Endothelial cell of umbilical vein (primary cell): Measurements from ENCODE around the gene GPR107. TPM values are rescaled to one million over a fixed set of nuclear protein-coding genes. Genes with fewer than 3 reads are reported as not detected.

ENCODE experiments used
- BruUV-seq: library from RNA; stranded (reverse); fragments of 400-500 nt; replicated peaks from 2 replicates; lab custom pipeline; 2021; lab: Mats Ljungman, UMichigan
- CTCF ChIA-PET: fragments of 300-600, 350-600 bp; sonication (Branson Sonifier 250); formaldehyde crosslinking; loops from one replicate; lab custom pipeline; 2021; ENCODE audit warnings: antibody characterized with exemption, inconsistent platforms; lab: Charles Lee
- POLR2A ChIA-PET: fragments of 300-600, 350-600 bp; sonication (Branson Sonifier 250); formaldehyde crosslinking; loops from one replicate; lab custom pipeline; 2021; ENCODE audit warnings: antibody characterized with exemption, inconsistent platforms; lab: Charles Lee
- DNase-seq: peaks from one replicate; pipeline ENCODE4 v3.0.0-alpha.2; 2011; ENCODE audit warnings: low read depth, low spot score
- FAIRE-seq: peaks from 2 replicates; lab custom pipeline; 2011; peaks lifted over from hg19 to GRCh38; lab: Jason Lieb, UNC
- H2AFZ ChIP-seq: 2 replicates; pipeline ENCODE4 v1.6.0; 2012; ENCODE audit warnings: low read depth, low read length, control low read depth, inconsistent platforms
- H3K27ac ChIP-seq: 2 replicates; pipeline ENCODE4 v1.5.1; 2011; ENCODE audit warnings: low read depth, mild to moderate bottlenecking, control low read depth, low read length, moderate library complexity; ENCODE audit not compliant: insufficient read depth
- H3K27me3 ChIP-seq, 2 experiments: 2 replicates each; pipeline versions ENCODE4 v1.6.0 to v1.6.1; 2011; ENCODE audit warnings: low read length in 2 of 2, mixed read lengths in 1 of 2; ENCODE audit not compliant: control insufficient read depth in 2 of 2, insufficient read depth in 2 of 2
- H3K36me3 ChIP-seq, 2 experiments: 2 replicates in 1 of 2; 3 replicates in 1 of 2; pipeline ENCODE4 v1.5.1; 2011; ENCODE audit warnings: low read length in 2 of 2, mild to moderate bottlenecking in 1 of 2, moderate library complexity in 1 of 2; ENCODE audit not compliant: control insufficient read depth in 2 of 2, insufficient read depth in 2 of 2; ENCODE audit errors: extremely low read depth in 1 of 2
- H3K4me1 ChIP-seq: 3 replicates; pipeline ENCODE4 v1.5.1; 2011; ENCODE audit warnings: mild to moderate bottlenecking, low read length; ENCODE audit not compliant: control insufficient read depth, insufficient read depth; ENCODE audit errors: extremely low read depth
- H3K4me2 ChIP-seq: 2 replicates; pipeline ENCODE4 v1.6.1; 2011; ENCODE audit warnings: low read length, control low read depth, mixed read lengths; ENCODE audit not compliant: insufficient read depth
- H3K4me3 ChIP-seq, 3 experiments: fragments of 200-600 bp in 1 of 3; sonication (generic), shearing (Covaris generic) in 1 of 3; replicated peaks in 1 of 3; 2 replicates each; pipeline ENCODE4 v1.5.1; 2011 to 2016; ENCODE audit warnings: control low read depth in 3 of 3, low read length in 3 of 3, mild to moderate bottlenecking in 2 of 3, inconsistent platforms in 1 of 3, low read depth in 1 of 3, moderate library complexity in 1 of 3; ENCODE audit not compliant: insufficient read depth in 1 of 3
- H3K79me2 ChIP-seq: 2 replicates; pipeline ENCODE4 v1.6.0; 2012; ENCODE audit warnings: low read length, inconsistent platforms; ENCODE audit not compliant: control insufficient read depth, insufficient read depth
- H3K9ac ChIP-seq: replicated peaks from 2 replicates; pipeline ENCODE3; 2011; ENCODE audit warnings: low read length, control low read depth; ENCODE audit not compliant: insufficient read depth; ENCODE audit errors: extremely low read depth
- H3K9me1 ChIP-seq: replicated peaks from 3 replicates; pipeline ENCODE4 v1.6.0; 2011; ENCODE audit warnings: mild to moderate bottlenecking, low read length; ENCODE audit not compliant: control insufficient read depth, insufficient read depth; ENCODE audit errors: extremely low read depth
- H3K9me3 ChIP-seq: replicated peaks from 2 replicates; pipeline ENCODE4 v1.5.1; 2012; ENCODE audit warnings: low read length, inconsistent platforms; ENCODE audit not compliant: control insufficient read depth, insufficient read depth
- H4K20me1 ChIP-seq: replicated peaks from 2 replicates; pipeline ENCODE3; 2011; ENCODE audit warnings: mild to moderate bottlenecking, low read length; ENCODE audit not compliant: control insufficient read depth, insufficient read depth; ENCODE audit errors: extremely low read depth
- EZH2 ChIP-seq: IDR thresholded peaks from 2 replicates; pipeline ENCODE4 v1.6.1; 2012; ENCODE audit warnings: borderline replicate concordance, low read depth, mild to moderate bottlenecking, moderate library complexity, low read length, inconsistent platforms; ENCODE audit not compliant: severe bottlenecking
- FOS ChIP-seq: IDR thresholded peaks from 2 replicates; pipeline ENCODE4 v1.6.1; 2011; ENCODE audit warnings: mild to moderate bottlenecking, low read length, moderate library complexity, borderline replicate concordance; ENCODE audit not compliant: insufficient read depth
- GATA2 ChIP-seq: IDR thresholded peaks from 2 replicates; pipeline ENCODE4 v1.7.0; 2011; ENCODE audit warnings: low read depth, mild to moderate bottlenecking, moderate library complexity, mixed read lengths, low read length; ENCODE audit not compliant: insufficient read length, insufficient read depth
- JUN ChIP-seq: IDR thresholded peaks from 2 replicates; pipeline ENCODE4 v1.6.1; 2011; ENCODE audit warnings: borderline replicate concordance, low read depth; ENCODE audit not compliant: insufficient read length, insufficient read depth
- MYC ChIP-seq: IDR thresholded peaks from one replicate; pipeline ENCODE4 v1.6.1; 2011; ENCODE audit warnings: mild to moderate bottlenecking, low read depth, low read length
- POLR2A ChIP-seq: IDR thresholded peaks from 2 replicates; pipeline ENCODE4 v1.6.1; 2012; ENCODE audit warnings: low read depth, mild to moderate bottlenecking, control low read depth, low read length
- POLR2AphosphoS5 ChIP-seq: IDR thresholded peaks from 2 replicates; pipeline ENCODE4 v1.6.1; 2012; ENCODE audit warnings: low read depth, mild to moderate bottlenecking, control low read depth, low read length, moderate library complexity; ENCODE audit not compliant: insufficient read depth
- dilution Hi-C: fragments of 300-500 bp; cut with MboI; formaldehyde crosslinking; loops from one replicate; pipeline ENCODE4 v1.15.0; 2019; ENCODE audit warnings: low sequenced_read_pairs; ENCODE audit not compliant: extremely low pct_ligation_motif_present
- intact Hi-C: fragments of 100-400 bp; cut with micrococcal nuclease; formaldehyde crosslinking; loops from one replicate; pipeline ENCODE4 v1.10.0; 2022
- polyA plus RNA-seq, 4 experiments: library from polyadenylated mRNA; depleted of rRNA in 3 of 4; stranded (reverse) in 3 of 4; unstranded in 1 of 4; fragments of >200 nt; gene quantifications; 2 replicates each; pipeline versions ENCODE4 v1.2.1 to v1.2.3, GENCODE V29; 2011 to 2012; ENCODE audit warnings: missing spikeins in 1 of 4
- total RNA-seq: library from RNA; stranded (reverse); gene quantifications from 2 replicates; pipeline ENCODE4 v1.2.3, GENCODE V29; 2021
- TF ChIP-seq, protein P1 (sequence below), 2 donors: IDR thresholded peaks; 1 replicate in 1 of 2; 2 replicates in 1 of 2; pipeline ENCODE4 v1.5.1; 2011; ENCODE audit warnings: low read length in 2 of 2, mild to moderate bottlenecking in 2 of 2, moderate library complexity in 2 of 2, control low read depth in 1 of 2, inconsistent platforms in 1 of 2, low read depth in 1 of 2; ENCODE audit not compliant: insufficient read depth in 1 of 2; ENCODE audit errors: extremely low read depth in 1 of 2
- TF ChIP-seq, protein P2 (sequence below): IDR thresholded peaks from 2 replicates; pipeline ENCODE4 v1.6.1; 2011; ENCODE audit not compliant: insufficient read depth, insufficient read length

The GPR107 gene
- total and polyA plus RNA-seq, 2 donors (not counting 3 experiments of a cell fraction or from before 2014, with no cell fraction given) = 27.2 to 38.9 TPM

DNA sequence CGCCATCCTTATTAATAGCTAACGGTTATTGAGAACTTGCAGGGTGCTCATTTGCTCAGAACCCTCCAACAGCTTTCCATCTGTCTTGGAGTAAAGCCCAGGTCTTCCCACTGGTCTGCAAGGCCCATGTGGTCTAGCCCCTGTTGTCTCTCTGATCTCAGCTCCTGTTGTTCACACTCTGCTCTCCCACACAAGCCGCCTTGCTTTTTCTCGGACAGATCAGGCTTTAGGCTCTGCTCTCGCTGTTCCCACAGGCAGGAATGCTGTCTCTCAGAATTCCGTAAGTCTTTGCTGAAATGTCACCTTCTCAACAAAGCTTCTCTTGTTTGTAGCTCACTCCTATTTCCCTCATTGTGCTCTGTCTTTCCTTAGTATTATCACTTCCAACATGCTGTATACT, 34.3 kb downstream of the GPR107 start:
- no peaks in the 10 kb centered on the region for H3K9me1 ChIP-seq
- TF ChIP-seq MYC = no peak
- no peak for TF ChIP-seq JUN
- TF ChIP-seq, protein P1, sequence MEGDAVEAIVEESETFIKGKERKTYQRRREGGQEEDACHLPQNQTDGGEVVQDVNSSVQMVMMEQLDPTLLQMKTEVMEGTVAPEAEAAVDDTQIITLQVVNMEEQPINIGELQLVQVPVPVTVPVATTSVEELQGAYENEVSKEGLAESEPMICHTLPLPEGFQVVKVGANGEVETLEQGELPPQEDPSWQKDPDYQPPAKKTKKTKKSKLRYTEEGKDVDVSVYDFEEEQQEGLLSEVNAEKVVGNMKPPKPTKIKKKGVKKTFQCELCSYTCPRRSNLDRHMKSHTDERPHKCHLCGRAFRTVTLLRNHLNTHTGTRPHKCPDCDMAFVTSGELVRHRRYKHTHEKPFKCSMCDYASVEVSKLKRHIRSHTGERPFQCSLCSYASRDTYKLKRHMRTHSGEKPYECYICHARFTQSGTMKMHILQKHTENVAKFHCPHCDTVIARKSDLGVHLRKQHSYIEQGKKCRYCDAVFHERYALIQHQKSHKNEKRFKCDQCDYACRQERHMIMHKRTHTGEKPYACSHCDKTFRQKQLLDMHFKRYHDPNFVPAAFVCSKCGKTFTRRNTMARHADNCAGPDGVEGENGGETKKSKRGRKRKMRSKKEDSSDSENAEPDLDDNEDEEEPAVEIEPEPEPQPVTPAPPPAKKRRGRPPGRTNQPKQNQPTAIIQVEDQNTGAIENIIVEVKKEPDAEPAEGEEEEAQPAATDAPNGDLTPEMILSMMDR (IDR thresholded peaks at IDR 0.05; ENCODE audit: extremely low read depth in 1 of 2, insufficient read depth in 1 of 2, low read depth in 1 of 2, low read length in 2 of 2) = no peak
- no peak for TF ChIP-seq EZH2
- TF ChIP-seq FOS = no peak
- no peak for TF ChIP-seq GATA2
- TF ChIP-seq POLR2AphosphoS5 = no peak
- TF ChIP-seq, protein P2, sequence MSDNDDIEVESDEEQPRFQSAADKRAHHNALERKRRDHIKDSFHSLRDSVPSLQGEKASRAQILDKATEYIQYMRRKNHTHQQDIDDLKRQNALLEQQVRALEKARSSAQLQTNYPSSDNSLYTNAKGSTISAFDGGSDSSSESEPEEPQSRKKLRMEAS = no peak
- no peak for TF ChIP-seq POLR2A
- no TSS peak for BruUV-seq
- DNase-seq = no peak
- H3K4me2 ChIP-seq = no peak overlapping the region
- H3K36me3 ChIP-seq = peaks cover 8 to 19% of the 10 kb centered on the region in 2 experiments
- no peak for FAIRE-seq
- no peaks in the 10 kb centered on the region for H3K9me3 ChIP-seq
- no peaks in the 10 kb centered on the region for H4K20me1 ChIP-seq
- no peak overlapping the region for H3K9ac ChIP-seq
- H3K27me3 ChIP-seq = no peaks in the 10 kb centered on the region
- H3K4me3 ChIP-seq = no peak overlapping the region
- intact Hi-C loops = no loop called here
- POLR2A ChIA-PET = no interaction called here
- H3K4me1 ChIP-seq = no peaks in the 10 kb centered on the region
- CTCF ChIA-PET = interaction anchor here (1.0 kb wide), 1 partner anchor 10 kb away, joined by 3 read pairs; no protein-coding TSS in a partner anchor
- H3K27ac ChIP-seq = no peak overlapping the region
- dilution Hi-C loops = no loop called here
- no peak overlapping the region for H2AFZ ChIP-seq
- no peaks in the 10 kb centered on the region for H3K79me2 ChIP-seq
